SK-N-MC (cell line): ENCODE measurements around the gene KCTD11.

Experiments
- DNase-seq: peaks from one replicate; pipeline ENCODE4 v3.0.0-alpha.2; 2011; ENCODE audit warnings: low read depth, low spot score
- H3K27ac ChIP-seq: fragments of 200-600 bp; sonication (generic); 2 replicates; pipeline ENCODE4 v1.5.1; 2016; ENCODE audit warnings: mixed run types
- H3K36me3 ChIP-seq: fragments of 200-600 bp; sonication (generic); 2 replicates; pipeline ENCODE4 v1.6.1; 2017; ENCODE audit warnings: antibody characterized with exemption, low read length, mixed read lengths; ENCODE audit not compliant: insufficient read depth
- H3K4me3 ChIP-seq: fragments of 200-600 bp; sonication (generic); 2 replicates; pipeline ENCODE4 v1.5.1; 2016
- H3K9ac ChIP-seq: fragments of 200-600 bp; sonication (generic); 2 replicates; pipeline ENCODE4 v1.8.0; 2017; ENCODE audit warnings: mixed run types, mixed read lengths; ENCODE audit not compliant: insufficient read length
- H3K9me3 ChIP-seq: fragments of 200-600 bp; sonication (generic); 2 replicates; pipeline ENCODE4 v1.6.1; 2017; ENCODE audit warnings: low read depth, mild to moderate bottlenecking, antibody characterized with exemption, low read length, moderate library complexity, mixed read lengths
- EZH2 ChIP-seq: fragments of 200-600 bp; sonication (generic); IDR thresholded peaks from one replicate; pipeline ENCODE4 v1.6.1; 2017; ENCODE audit warnings: antibody characterized with exemption
- FOXP2 ChIP-seq: optimal IDR thresholded peaks from 2 replicates; pipeline ENCODE3; 2011; ENCODE audit warnings: mild to moderate bottlenecking, moderate library complexity; ENCODE audit not compliant: insufficient read depth; ENCODE audit errors: extremely low read length, control extremely low read depth
- POLR2AphosphoS5 ChIP-seq: IDR thresholded peaks from 2 replicates; pipeline ENCODE4 v1.6.1; 2012; ENCODE audit warnings: mild to moderate bottlenecking, low read depth, low read length, borderline replicate concordance

KCTD11 gene

GRCh38 chr17:7369825-7370224 lies 17.9 kb downstream of the KCTD11 start:
- H3K9me3 ChIP-seq, result no peaks in the 10 kb centered on the region
- no peaks in the 10 kb centered on the region for H3K36me3 ChIP-seq
- DNase-seq, result no peak
- H3K27ac ChIP-seq, result no peak overlapping the region
- no peak overlapping the region for H3K9ac ChIP-seq
- H3K4me3 ChIP-seq, result no peak overlapping the region
- TF ChIP-seq POLR2AphosphoS5 (no peak), FOXP2 (no peak), EZH2 (no peak)

- Histone ChIP-seq H3K36me3 (no peaks in the 10 kb centered on the region), H3K9ac (no peak overlapping the region), H3K4me3 (no peak overlapping the region), H3K27ac (no peak overlapping the region), H3K9me3 (no peaks in the 10 kb centered on the region)
- TF ChIP-seq EZH2 (no peak), FOXP2 (no peak), POLR2AphosphoS5 (no peak)
- DNase-seq, result no peak
These were observed 18.9 kb downstream of the KCTD11 start for GRCh38 chr17:7370853-7371252.

GRCh38 chr17:7374353-7374752 lies 22.4 kb downstream of the KCTD11 start:
- no peaks in the 10 kb centered on the region for H3K9me3 ChIP-seq
- no peaks in the 10 kb centered on the region for H3K36me3 ChIP-seq
- no peak for DNase-seq
- H3K27ac ChIP-seq, result no peak overlapping the region
- H3K9ac ChIP-seq, result no peak overlapping the region
- TF ChIP-seq EZH2 (no peak), FOXP2 (no peak)
- H3K4me3 ChIP-seq, result no peak overlapping the region

GRCh38 chr17:7379134-7379533 lies 27.2 kb downstream of the KCTD11 start:
- H3K36me3 ChIP-seq, result no peaks in the 10 kb centered on the region
- H3K4me3 ChIP-seq, result no peak overlapping the region
- TF ChIP-seq POLR2AphosphoS5, result no peak
- TF ChIP-seq FOXP2, result no peak
- no peak for TF ChIP-seq EZH2
- no peak overlapping the region for H3K9ac ChIP-seq
- DNase-seq, result no peak
- no peaks in the 10 kb centered on the region for H3K9me3 ChIP-seq
- H3K27ac ChIP-seq, result no peak overlapping the region

- H3K27ac ChIP-seq, result no peak overlapping the region
- TF ChIP-seq POLR2AphosphoS5 (no peak), FOXP2 (no peak), EZH2 (no peak)
- DNase-seq, result no peak
- H3K4me3 ChIP-seq, result no peak overlapping the region
- H3K9me3 ChIP-seq, result no peaks in the 10 kb centered on the region
- no peak overlapping the region for H3K9ac ChIP-seq
- H3K36me3 ChIP-seq, result no peaks in the 10 kb centered on the region
These were observed 28.4 kb downstream of the KCTD11 start for GRCh38 chr17:7380321-7380720.

GRCh38 chr17:7380855-7381683 lies 29.1 kb downstream of the KCTD11 start, which contains the start of gene TNK1:
TSS of gene TNK1 (plus strand) at chr17:7381089. CDS start at chr17:7382927, 1,838 bp downstream.
- Histone ChIP-seq H3K36me3 (no peaks in the 10 kb centered on the region), H3K27ac (no peak within 1 kb of the TSS), H3K9me3 (no peaks in the 10 kb centered on the region), H3K9ac (no peak within 1 kb of the TSS), H3K4me3 (no peak within 1 kb of the TSS)
- DNase-seq, result no peak
- no peak for TF ChIP-seq POLR2AphosphoS5
- TF ChIP-seq EZH2, result no peak
- TF ChIP-seq FOXP2, result no peak

- TF ChIP-seq FOXP2, result no peak
- no peak for TF ChIP-seq POLR2AphosphoS5
- TF ChIP-seq EZH2, result no peak
- Histone ChIP-seq H3K9ac (no peak overlapping the region), H3K4me3 (no peak overlapping the region), H3K27ac (no peak overlapping the region), H3K36me3 (no peaks in the 10 kb centered on the region), H3K9me3 (no peaks in the 10 kb centered on the region)
- DNase-seq, result no peak
These were observed 30.9 kb downstream of the KCTD11 start for GRCh38 chr17:7382901-7383300.

GRCh38 chr17:7383371-7383741 lies 31.4 kb downstream of the KCTD11 start:
- Histone ChIP-seq H3K36me3 (no peaks in the 10 kb centered on the region), H3K9ac (no peak overlapping the region), H3K9me3 (no peaks in the 10 kb centered on the region), H3K27ac (no peak overlapping the region), H3K4me3 (peak overlapping the region; percentile 79; the same call in 1 of the 2 replicates)
- no peak for TF ChIP-seq POLR2AphosphoS5
- TF ChIP-seq FOXP2, result no peak
- TF ChIP-seq EZH2, result no peak
- no peak for DNase-seq

- no peak for DNase-seq
- H3K27ac ChIP-seq, result no peak overlapping the region
These were observed 32.0 kb downstream of the KCTD11 start for GRCh38 chr17:7383742-7384488.

More at GRCh38 chr17:7383742-7384488, 32.0 kb downstream of the KCTD11 start:
- H3K4me3 ChIP-seq, result peak overlapping the region; percentile 79
- H3K9me3 ChIP-seq, result no peaks in the 10 kb centered on the region
- H3K9ac ChIP-seq, result peak overlapping the region; percentile 63
- no peaks in the 10 kb centered on the region for H3K36me3 ChIP-seq
- TF ChIP-seq POLR2AphosphoS5, result peak; percentile 28; the same call in 1 of the 2 replicates
- no peak for TF ChIP-seq FOXP2
- no peak for TF ChIP-seq EZH2
